ENCODE data around the gene HES2. TPM values are rescaled to one million over a fixed set of nuclear protein-coding genes. Genes with fewer than 3 reads are reported as not detected.
"Not testable (repeated sequence)": the region's sequence is repeated elsewhere in the genome, so short reads cannot be mapped to it uniquely, and the experiment has no call there.

HES2 gene
- total RNA-seq, 1 donor from 2014 or later, result 0.24 TPM

DNA sequence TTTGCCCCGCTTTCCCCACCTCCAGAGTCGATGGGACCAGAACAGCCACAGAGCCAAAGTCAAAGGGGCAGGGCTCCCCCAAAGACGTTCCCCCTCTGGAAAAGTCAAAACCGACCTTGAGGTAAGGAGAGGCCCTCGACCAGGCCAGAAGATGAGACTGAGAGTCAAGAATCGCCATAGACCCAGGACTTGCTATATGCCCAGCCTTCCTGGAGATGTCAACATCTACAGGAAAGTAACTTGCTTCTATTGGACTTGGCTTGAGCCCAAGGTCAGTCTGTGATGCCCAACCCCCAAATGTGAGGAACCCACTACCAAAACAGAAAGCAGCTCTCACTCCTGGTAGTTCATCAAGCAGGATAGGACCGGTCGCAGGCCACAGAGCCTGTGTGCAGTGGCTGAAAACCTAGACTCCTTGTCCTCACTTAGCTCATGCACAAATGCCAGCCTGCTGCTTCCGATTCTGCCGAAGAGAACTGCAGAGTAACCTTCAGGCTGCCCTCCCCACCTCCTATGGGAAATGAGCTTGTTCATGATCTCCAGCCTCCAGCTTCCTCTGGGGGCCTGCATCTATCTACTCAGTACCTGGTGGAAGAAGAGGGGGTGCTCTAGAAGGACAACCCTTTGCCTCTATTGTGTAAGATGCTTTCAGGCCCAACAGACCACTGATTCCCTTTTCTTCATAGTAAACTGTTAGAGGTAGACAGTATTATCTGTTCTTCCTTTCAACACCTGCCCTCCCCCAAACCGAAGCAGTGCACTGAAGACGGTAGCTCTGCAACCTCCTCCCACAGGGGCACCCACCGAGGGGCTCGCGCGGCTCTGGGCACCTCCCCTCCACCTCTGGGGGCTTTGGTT, 27.5 kb downstream of the HES2 start:
- DNase-seq (ENCODE audit: low spot score), result no peak

DNA sequence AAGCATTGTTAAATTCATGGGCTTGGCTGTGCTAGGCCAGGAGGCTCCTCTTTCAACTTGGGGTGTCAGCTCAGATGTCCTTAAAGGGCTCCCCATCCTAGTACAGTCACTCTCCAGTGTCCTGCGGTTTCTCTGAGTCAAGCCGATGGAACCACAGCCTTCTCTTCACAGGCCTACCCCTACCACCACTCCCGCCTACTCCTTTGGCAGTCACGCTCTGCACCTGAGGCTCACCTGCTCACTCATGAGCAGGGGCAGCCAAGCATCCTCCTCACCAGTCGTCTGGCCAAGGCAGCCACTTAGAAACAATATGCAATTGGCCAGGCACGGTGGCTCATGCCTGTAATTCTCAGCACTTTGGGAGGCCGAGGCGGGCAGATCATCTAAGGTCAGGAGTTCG, 29.7 kb downstream of the HES2 start:
- no peak for DNase-seq (ENCODE audit: low spot score)

DNA sequence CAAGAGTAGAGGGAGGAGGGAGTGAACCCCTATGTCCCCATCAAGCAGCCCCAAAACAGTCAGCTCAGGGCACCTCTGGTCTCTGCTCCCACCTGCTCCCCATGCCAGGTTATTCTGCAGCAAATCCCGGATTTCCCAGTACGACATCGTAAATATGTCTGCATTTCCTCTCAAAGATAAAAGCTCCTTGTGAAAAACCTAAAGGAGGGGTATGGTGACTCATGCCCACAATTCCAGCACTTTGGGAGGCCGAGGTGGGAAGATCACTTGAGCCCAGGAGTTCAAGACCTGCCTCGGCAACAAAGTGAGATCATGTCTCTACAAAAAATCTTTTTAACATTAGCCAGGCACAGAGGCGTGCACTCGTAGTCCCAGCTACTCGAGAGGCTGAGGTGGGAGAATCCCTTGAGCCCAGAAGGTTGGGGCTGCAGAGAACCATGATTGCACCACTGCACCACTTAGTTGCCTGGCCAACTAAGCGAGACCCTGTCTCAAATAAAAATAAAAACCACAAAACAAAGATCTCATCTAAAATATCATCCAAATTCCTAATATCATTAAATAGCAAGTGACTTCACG, 33.3 kb downstream of the HES2 start:
- peak; percentile 23 for DNase-seq (ENCODE audit: low spot score)

DNA sequence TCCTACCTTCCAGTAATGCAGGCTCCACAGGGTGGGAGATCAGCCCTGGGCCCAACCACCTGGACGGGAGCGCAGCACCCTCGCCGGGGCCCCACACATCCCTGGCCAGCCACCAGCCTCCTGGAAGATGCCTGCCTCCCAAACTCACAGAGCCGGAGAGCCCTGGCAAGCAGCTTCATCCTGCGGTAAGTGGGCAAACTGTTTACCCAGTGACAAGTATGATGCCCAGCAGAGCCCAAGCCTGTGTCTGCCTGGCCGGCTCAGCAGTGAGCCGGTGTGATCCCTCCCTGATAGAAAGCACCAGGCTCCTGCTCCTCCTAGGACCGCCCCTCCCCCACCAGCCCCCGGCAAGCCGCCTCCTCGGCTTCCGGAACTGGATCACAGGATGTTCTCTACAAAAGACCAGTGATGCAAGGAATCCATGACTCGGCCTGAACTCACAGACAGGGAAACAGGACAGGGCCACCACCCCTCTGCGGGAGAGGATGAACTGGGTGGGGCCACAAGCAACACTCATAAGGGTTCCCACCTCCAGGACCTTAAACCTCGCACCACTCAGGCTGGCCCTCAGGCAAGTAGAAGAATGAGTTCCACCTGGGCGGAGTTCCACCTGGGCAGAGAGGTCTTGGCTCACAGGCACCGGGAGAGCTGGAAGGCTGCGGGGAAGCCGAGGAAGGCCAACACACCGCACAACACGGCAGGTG, 34.1 kb downstream of the HES2 start:
- peak; percentile 50 for DNase-seq (ENCODE audit: low spot score)

DNA sequence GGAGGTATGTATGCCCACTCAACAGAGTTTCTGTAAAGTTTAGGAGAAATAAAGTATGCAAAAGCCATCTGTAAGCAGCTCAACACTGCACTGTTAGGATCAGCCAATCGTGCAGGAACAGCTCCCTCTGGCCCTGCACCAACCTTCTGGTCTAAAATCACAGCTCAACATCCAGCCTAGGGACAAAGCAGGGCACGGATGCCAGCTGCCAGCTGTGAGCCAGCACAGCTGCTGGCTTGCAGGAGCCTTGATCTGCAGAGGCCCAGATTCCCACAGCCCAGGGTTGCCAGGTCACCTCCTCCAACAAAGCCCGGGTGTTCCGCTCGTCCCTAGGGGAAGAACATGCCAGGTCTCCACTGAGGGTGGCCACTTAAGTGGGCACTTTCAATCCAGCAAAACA, 34.8 kb downstream of the HES2 start:
- no peak for DNase-seq (ENCODE audit: low spot score)

DNA sequence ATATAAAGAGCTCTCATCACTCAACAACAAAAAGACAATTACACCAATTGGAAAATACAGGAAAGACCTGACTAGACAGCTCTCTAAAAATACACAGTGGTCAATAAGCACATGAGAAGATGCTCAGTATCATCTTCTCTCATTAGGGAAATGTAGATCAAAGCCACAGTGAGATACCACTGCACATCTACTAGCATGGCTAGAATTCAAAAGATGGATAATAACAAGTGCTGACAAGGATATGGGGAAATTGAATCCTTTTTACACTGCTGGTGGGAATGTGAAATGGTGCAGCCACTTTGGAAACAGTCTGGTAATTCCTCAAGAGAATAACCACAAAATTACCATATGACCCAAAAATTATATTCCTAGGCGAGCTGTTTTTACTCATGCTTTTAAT, 35.6 kb downstream of the HES2 start:
- DNase-seq (ENCODE audit: low spot score), result no peak

DNA sequence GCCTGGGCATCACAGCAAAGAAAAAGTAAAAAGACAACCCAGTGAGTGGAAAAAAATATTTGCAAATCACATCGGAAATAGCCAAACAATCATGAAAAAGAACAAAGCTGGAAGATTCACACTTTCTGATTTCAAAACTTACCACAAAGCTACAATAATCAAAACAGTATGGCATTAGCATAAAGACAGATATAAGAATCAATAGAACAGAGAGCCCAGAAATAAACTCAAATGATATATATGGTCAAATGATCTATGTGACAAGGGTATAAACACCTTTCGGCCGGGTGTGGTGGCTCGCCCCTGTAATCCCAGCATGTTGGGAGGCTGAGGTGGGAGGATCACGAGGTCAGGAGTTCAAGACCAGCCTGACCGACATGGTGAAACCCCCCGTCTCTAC, 39.7 kb downstream of the HES2 start:
- no peak for DNase-seq (ENCODE audit: low spot score)

DNA sequence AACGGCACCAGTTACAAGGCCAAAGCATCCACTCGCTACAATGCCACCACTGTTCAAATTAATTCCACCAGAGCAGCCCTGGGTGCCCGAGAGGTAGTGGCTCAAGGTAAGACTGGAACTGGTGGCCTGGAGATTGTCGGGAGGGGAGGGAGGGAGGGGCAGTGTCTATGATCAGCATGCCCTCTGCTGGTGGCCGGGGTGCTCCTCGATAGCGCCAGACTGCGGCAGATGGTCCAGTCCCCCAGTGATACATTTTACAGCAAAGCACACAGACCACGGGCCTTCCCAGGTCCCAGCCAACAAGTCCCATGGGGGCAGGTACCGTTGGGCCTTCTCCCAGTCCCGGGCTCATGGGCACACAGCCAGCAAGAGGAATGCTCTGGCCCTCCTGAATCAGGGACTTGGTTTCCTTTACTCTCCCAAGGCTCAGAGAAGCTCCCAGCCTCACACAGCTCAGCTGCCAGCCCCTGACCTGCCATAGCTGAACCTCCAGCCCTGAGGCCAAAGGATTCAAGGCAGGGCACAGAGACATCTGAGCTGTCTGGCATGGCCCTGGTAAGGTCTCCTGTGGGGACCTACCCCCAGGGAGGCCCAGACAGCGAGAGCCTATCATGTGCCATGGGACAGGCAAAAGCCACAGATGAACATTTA, 41.5 kb downstream of the HES2 start:
- DNase-seq (ENCODE audit: low spot score), result no peak

DNA sequence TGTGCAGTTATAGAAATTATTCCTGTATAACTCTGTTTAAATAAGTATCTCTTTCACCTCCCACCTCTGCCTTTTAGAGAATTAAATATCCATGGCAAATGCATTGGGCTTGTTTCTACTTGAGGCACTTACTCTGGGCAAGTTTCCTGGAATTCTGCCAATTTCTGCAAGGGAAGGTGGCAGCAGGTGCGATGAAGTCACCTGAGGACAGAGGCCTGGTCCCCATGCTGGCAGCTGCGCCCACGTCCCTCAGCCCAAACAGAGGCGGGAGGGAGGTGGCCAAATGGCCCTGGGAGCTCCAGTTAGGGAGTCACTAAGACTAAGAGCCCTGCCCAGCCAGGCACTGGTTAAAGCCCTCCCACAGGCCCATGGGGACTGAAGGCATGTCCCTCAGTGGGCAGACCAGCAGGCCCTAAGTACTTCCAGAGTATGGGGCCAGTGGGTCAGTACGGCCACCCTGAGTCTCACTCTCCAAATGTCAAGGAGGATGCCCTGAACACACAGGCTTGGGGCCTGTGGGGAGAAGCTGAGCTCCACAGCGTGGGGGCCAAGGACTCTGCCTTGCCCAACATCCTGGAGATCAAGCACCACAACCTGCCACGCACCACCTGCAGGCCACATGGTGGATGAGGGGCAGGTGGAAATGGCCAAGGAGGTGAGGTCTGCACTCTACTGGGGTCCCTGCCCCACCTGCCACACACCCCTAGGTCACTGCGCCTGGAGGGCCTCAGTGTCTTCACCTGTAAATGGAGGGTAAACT, 45.6 kb downstream of the HES2 start:
- no peak for DNase-seq (ENCODE audit: low spot score)

DNA sequence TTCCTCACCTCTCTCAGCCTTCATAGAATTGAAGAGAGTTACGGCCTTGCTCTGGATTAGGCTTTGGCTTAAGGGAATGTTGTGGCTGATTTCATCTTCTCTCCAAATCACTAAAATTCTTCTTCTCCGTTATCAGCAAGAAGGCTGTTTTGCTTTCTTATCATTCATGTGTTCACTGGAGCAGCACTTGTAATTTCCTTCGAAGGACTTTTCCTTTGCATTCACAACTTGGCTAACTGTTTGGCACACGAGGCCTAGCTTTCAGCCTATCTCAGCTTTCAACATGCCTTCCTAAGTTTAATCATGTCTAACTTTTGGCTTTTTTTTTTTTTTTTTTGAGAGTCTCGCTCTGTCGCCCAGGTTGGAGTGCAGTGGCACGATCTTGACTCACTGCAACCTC, 47.5 kb downstream of the HES2 start:
- DNase-seq (ENCODE audit: low spot score), result not testable (repeated sequence)

DNA sequence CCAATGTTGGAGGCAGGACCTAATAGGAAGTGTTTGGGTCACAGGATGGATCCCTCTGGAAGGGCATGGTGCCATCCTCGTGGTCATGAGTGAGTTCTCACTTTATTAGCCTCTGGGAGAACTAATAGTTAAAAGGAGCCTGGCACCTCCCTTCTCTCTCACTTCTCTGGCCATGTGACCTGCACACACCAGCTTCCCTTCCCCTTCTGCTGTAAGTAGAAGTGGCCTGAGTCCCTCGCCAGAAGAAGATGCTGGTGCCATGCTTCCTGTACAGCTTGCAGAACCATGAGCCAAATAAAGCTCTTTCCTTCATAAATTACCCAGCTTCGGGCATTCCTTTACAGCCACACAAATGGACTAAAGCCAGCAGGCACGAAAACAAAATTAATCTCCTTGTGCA, 49.7 kb downstream of the HES2 start:
- DNase-seq (ENCODE audit: low spot score), result no peak

DNA sequence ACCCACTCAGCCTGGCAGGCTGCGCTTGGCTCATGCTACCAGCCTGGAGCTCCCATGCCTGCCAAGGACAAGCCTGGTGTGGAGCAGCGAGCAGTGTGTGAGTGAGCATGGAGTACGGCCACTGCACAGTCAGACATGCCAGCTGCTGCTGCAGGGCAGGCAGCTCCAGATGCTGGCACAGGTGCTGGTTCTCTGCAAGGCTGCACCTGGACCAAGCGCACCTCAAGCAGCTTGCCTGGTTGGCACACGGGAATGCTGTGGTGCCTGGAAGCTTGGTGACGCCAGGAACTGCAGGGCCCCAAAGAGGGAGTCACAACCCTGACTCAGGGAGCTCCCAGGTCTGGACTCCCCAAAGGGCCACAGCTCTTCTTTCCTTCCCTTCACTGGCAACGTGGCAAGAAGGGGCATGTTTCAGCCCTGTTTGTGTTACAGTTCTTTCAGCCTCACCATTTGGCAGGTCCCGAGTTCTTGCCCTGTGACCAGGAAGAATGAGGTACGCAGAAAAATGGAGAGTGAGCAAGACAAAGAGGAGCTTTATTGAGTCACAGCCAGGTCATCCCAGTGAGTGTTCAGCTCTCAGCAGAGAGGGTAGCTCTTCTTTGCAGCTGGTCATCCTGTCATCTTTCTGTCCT, 52.2 kb downstream of the HES2 start:
- DNase-seq (ENCODE audit: low spot score), result no peak

DNA sequence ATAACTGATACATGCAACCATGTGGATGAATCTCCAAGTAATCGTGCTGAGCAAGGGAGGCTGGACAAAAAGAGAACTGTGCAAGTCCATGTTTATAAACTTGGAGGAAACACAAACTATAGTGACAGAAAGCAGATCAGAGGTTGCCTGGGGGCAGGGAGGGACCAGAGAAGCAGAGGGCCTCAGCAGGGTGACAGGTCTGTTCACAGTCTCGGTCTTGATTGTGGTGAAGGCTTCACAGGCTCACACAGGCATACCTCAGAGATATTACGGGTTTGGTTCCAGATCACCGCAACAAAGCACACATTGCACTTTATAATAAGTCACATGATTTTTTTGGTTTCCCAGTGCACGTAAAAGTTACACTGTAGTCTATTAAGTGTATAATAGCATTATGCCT, 54.7 kb downstream of the HES2 start:
- no peak for DNase-seq (ENCODE audit: low spot score)

DNA sequence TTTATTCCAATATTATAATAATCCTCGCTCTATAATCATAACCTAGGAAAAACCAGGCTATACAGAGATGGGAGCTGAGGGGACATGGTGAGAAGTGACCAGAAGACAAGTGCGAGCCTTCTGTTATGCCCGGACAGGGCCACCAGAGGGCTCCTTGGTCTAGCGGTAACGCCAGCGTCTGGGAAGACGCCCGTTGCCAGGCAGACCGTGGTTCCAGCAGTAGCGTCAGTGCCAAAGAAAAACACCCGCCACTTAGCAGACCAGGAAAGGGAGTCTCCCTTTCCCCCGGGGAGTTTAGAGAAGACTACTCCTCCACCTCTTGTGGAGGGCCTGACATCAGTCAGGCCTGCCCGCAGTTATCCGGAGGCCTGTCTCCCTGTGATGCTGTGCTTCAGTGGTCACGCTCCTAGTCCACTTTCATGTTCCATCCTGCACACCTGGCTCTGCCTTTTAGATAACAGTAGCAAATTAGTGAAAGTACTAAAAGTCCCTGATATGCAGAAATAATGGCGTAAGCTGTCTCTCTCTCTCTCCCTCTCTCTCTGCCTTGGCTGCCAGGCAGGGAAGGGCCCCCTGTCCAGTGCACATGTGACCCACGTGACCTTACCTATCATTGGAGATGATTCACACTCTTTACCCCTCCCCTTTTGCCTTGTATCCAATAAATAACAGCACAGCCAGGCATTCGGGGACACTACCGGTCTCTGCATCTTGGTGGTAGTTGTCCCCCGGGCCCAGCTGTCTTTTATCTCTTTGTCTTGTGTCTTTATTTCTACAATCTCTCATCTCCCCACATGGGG, 56.4 kb downstream of the HES2 start:
- not testable (repeated sequence) for DNase-seq (ENCODE audit: low spot score)

Other genes with a start within 250 kb of the HES2 start
- 2.4 TPM for gene CHD5, start 239.6 kb downstream of the HES2 start, total RNA-seq (ENCODE audit: insufficient read depth, low replicate concordance)
- 196 TPM for gene RPL22, start 220.3 kb downstream of the HES2 start, total RNA-seq (ENCODE audit: insufficient read depth, low replicate concordance)
- 11.1 TPM for gene RNF207, start 213.8 kb downstream of the HES2 start, total RNA-seq (ENCODE audit: insufficient read depth, low replicate concordance)
- gene ICMT, start 184.0 kb downstream of the HES2 start, total RNA-seq (ENCODE audit: insufficient read depth, low replicate concordance), result 36.4 TPM
- gene HES3, start 175.7 kb downstream of the HES2 start, total RNA-seq (ENCODE audit: insufficient read depth, low replicate concordance), result not detected
- 17.6 TPM for gene GPR153, start 158.8 kb downstream of the HES2 start, total RNA-seq (ENCODE audit: insufficient read depth, low replicate concordance)
- 7.5 TPM for gene ACOT7, start 26.2 kb downstream of the HES2 start, total RNA-seq (ENCODE audit: insufficient read depth, low replicate concordance)
- gene ESPN, start 4.9 kb upstream of the HES2 start, total RNA-seq (ENCODE audit: insufficient read depth, low replicate concordance), result 0.24 TPM
- gene TNFRSF25, start 46.3 kb upstream of the HES2 start, total RNA-seq (ENCODE audit: insufficient read depth, low replicate concordance), result 21.4 TPM
- 17.1 TPM for gene PLEKHG5, start 71.7 kb upstream of the HES2 start, total RNA-seq (ENCODE audit: insufficient read depth, low replicate concordance)
- gene NOL9, start 134.6 kb upstream of the HES2 start, total RNA-seq (ENCODE audit: insufficient read depth, low replicate concordance), result 43.1 TPM
- not detected for gene TAS1R1, start 135.4 kb upstream of the HES2 start, total RNA-seq (ENCODE audit: insufficient read depth, low replicate concordance)
- gene ZBTB48, start 160.1 kb upstream of the HES2 start, total RNA-seq (ENCODE audit: insufficient read depth, low replicate concordance), result 24.1 TPM
- gene KLHL21, start 182.9 kb upstream of the HES2 start, total RNA-seq (ENCODE audit: insufficient read depth, low replicate concordance), result 32.3 TPM
- 20.9 TPM for gene PHF13, start 193.8 kb upstream of the HES2 start, total RNA-seq (ENCODE audit: insufficient read depth, low replicate concordance)
- 17.1 TPM for gene THAP3, start 204.9 kb upstream of the HES2 start, total RNA-seq (ENCODE audit: insufficient read depth, low replicate concordance)